AG04450 (cell line): ENCODE results near the gene SH3BGRL3. TPM values are rescaled to one million over a fixed set of nuclear protein-coding genes. Genes with fewer than 3 reads are reported as not detected.

Experiments
- CTCF ChIA-PET: fragments of 300-600, 350-600 bp; formaldehyde crosslinking; extraction: SDS; loops from one replicate; lab custom pipeline; 2022; ENCODE audit warnings: antibody characterized with exemption, inconsistent platforms; lab: Charles Lee
- POLR2A ChIA-PET: fragments of 350-600 bp; formaldehyde crosslinking; extraction: SDS; loops from one replicate; lab custom pipeline; 2021; ENCODE audit warnings: antibody characterized with exemption, inconsistent platforms; lab: Yijun Ruan, JAX
- DNase-seq: peaks from one replicate; pipeline ENCODE4 v3.0.0-alpha.2; 2011; ENCODE audit warnings: low read depth, low spot score
- H3K27ac ChIP-seq: one replicate; pipeline ENCODE4 v1.5.1; 2012; ENCODE audit warnings: low read depth, low read length, control low read depth
- H3K27me3 ChIP-seq: one replicate; pipeline ENCODE4 v1.6.0; 2012; ENCODE audit warnings: low read length; ENCODE audit not compliant: control insufficient read depth, insufficient read depth
- H3K4me3 ChIP-seq: 2 replicates; pipeline ENCODE4 v1.5.1; 2011; ENCODE audit warnings: mild to moderate bottlenecking, low read depth, low read length, control low read depth
- H3K9me3 ChIP-seq: 2 replicates; pipeline ENCODE4 v1.5.1; 2012; ENCODE audit warnings: low read length; ENCODE audit not compliant: control insufficient read depth, insufficient read depth
- polyA plus RNA-seq: library from polyadenylated mRNA; depleted of rRNA; stranded (reverse); fragments of >200 nt; gene quantifications from 2 replicates; pipeline ENCODE4 v1.2.3, GENCODE V29; 2011; rRNA removed
- TF ChIP-seq, protein P1 (sequence below): IDR thresholded peaks from 2 replicates; pipeline ENCODE4 v1.5.1; 2011; ENCODE audit warnings: low read depth, low read length, control low read depth, inconsistent platforms

Gene SH3BGRL3
- polyA plus RNA-seq, 1 experiment: 307 TPM

DNA sequence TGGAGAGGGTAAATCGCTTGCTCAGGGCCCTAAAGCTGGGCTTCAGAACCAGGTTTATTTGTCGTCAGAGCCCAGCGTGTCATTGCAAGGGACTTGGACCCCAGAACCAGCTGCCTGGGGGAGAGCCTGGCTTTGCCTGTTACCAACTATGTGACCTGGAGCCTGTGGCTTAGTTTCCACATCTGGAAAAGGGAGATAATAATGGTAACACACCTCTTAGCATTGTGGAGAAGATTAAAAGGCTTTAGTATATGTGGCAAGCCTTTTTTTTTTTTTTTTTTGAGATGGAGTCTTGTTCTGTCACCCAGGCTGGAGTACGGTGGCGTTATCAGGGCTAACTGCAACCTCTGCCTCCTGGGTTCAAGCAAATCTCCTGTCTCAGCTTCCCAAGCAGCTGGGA, 50.4 kb downstream of the SH3BGRL3 start:
- POLR2A ChIA-PET: no interaction called here
- Histone ChIP-seq H3K27ac (no peak overlapping the region), H3K4me3 (no peak overlapping the region), H3K9me3 (no peaks in the 10 kb centered on the region), H3K27me3 (peaks cover 11% of the 10 kb centered on the region)
- no peak for DNase-seq
- CTCF ChIA-PET: interaction anchor here (1.5 kb wide), 1 partner anchor 8 kb away, joined by 5 read pairs; no protein-coding TSS in a partner anchor
- TF ChIP-seq, protein P1, sequence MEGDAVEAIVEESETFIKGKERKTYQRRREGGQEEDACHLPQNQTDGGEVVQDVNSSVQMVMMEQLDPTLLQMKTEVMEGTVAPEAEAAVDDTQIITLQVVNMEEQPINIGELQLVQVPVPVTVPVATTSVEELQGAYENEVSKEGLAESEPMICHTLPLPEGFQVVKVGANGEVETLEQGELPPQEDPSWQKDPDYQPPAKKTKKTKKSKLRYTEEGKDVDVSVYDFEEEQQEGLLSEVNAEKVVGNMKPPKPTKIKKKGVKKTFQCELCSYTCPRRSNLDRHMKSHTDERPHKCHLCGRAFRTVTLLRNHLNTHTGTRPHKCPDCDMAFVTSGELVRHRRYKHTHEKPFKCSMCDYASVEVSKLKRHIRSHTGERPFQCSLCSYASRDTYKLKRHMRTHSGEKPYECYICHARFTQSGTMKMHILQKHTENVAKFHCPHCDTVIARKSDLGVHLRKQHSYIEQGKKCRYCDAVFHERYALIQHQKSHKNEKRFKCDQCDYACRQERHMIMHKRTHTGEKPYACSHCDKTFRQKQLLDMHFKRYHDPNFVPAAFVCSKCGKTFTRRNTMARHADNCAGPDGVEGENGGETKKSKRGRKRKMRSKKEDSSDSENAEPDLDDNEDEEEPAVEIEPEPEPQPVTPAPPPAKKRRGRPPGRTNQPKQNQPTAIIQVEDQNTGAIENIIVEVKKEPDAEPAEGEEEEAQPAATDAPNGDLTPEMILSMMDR: no peak

Other genes starting within 250 kb of the SH3BGRL3 start
- gene SLC30A2, start 234.0 kb upstream of the SH3BGRL3 start, polyA plus RNA-seq: not detected in 2 replicates
- gene TRIM63, start 212.5 kb upstream of the SH3BGRL3 start, polyA plus RNA-seq: not detected in 2 replicates
- gene PDIK1L, start 168.3 kb upstream of the SH3BGRL3 start, polyA plus RNA-seq: 2.9 and 3.0 TPM in 2 replicates
- gene FAM110D, start 121.0 kb upstream of the SH3BGRL3 start, polyA plus RNA-seq: not detected in 2 replicates
- gene C1orf232, start 111.1 kb upstream of the SH3BGRL3 start, polyA plus RNA-seq: not detected in 2 replicates
- gene ZNF593, start 110.2 kb upstream of the SH3BGRL3 start, polyA plus RNA-seq: 19.7 and 28.6 TPM in 2 replicates
- gene ZNF593OS, start 108.3 kb upstream of the SH3BGRL3 start, polyA plus RNA-seq: not detected in 2 replicates
- 0.05 TPM in 1 of 2 replicates, not detected in the other for gene CNKSR1, start 102.6 kb upstream of the SH3BGRL3 start, polyA plus RNA-seq
- not detected in 2 replicates for gene CATSPER4, start 89.5 kb upstream of the SH3BGRL3 start, polyA plus RNA-seq
- gene CEP85, start 45.9 kb upstream of the SH3BGRL3 start, polyA plus RNA-seq: 5.7 and 5.8 TPM in 2 replicates
- gene UBXN11, start 26.6 kb downstream of the SH3BGRL3 start, polyA plus RNA-seq: 6.1 and 7.0 TPM in 2 replicates
- not detected in 2 replicates for gene CD52, start 37.9 kb downstream of the SH3BGRL3 start, polyA plus RNA-seq
- gene CRYBG2, start 74.0 kb downstream of the SH3BGRL3 start, polyA plus RNA-seq: not detected in 2 replicates
- gene ZNF683, start 92.7 kb downstream of the SH3BGRL3 start, polyA plus RNA-seq: not detected in 2 replicates
- not detected in 2 replicates for gene LIN28A, start 130.7 kb downstream of the SH3BGRL3 start, polyA plus RNA-seq
- gene DHDDS, start 152.2 kb downstream of the SH3BGRL3 start, polyA plus RNA-seq: 45.0 and 51.7 TPM in 2 replicates
- gene HMGN2, start 192.4 kb downstream of the SH3BGRL3 start, polyA plus RNA-seq: 276 and 278 TPM in 2 replicates
- gene RPS6KA1, start 249.7 kb downstream of the SH3BGRL3 start, polyA plus RNA-seq: 2.8 and 3.4 TPM in 2 replicates